Dedifferentiated amniotic fluid mesenchymal stem cell (primary cell): ENCODE data around the gene RLF.

Source experiments
- DNase-seq: peaks from one replicate; pipeline ENCODE4 v3.0.0-alpha.2; 2016; ENCODE audit errors: extremely low spot score

The RLF gene

DNA sequence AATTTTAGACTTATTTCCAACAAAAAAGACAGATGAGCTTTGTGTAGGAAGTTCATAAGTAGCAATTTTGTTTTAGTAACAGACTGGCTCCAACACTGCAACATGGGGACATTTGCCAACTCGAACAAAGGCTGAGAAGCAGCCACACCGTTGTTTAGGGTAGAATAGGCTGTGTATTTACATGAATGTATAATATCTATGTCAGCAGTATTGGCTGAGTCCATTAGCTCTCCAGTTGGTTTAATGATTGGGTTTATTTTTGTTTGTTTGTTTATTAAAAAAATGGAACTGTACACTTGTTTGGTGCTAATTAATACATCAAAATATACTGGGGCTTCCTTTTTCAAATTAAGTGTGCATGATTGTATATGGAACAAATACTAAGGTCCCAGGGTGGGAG is 79.2 kb downstream of the RLF start:
- DNase-seq, result no peak

DNA sequence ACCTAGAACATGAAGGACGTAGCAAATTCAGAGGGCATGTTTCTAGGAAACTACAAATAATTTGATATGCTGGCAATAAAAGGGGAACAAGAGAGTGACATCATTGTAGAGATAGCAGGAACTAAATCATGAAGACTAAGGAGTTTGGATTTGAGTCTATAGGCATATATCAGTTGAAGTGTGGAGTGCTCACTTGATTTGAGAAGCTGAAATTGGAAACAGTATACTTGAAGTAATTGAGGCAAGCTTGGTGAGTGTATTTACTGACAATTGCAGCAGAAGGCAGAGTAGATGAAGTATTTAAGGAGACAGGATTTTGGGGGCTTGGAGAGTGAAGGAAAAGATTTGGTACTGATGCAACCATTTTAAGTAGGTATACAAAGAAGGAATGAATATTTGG is 80.2 kb downstream of the RLF start:
- DNase-seq, result no peak

DNA sequence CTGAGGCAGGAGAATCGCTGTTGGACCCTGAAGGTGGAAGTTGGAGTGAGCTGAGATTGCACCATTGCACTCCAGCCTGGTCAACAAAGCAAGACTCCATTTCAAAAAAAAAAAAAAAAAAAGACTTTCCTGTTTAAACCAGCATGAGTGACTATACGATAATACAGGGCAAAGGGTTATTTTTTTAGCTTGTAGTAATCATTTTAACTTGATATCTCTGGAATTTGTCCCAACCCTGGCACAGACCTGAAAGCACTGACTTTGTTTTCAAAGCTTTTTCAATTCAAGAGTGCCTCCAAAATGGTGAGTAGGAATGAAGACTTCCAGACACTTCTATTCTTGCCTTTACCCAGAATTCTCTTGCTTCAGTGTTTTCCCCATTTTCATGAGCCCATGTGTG is 82.2 kb downstream of the RLF start:
- no peak for DNase-seq

DNA sequence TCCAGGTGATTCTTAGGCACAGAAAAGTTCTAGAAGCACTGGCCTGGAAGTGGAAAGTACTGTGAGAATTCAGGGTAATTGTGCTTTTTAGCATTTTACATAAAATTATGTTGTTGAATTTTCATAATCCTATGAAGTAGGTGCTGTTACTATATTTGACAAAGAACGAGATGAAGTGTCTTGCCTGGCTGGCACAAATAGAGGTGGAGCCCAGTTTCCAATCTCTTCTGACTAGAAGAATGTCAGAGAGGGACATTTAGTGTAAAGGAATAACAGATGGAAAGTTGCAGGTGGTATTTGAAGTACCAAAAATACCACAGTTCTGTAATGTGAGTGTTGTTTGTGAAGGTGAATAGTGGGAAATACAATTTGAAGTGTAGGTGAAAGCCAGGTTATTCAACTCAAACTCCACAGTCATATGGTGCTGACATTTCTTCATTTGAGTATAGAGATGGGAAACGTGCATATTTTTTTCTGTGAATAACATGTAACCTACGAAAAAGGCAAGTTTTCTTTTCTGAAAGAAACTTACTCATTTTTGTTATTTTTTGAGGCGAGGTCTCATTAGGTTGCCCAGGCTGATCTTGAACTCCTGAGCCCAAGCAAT is 83.1 kb downstream of the RLF start:
- DNase-seq, result no peak

DNA sequence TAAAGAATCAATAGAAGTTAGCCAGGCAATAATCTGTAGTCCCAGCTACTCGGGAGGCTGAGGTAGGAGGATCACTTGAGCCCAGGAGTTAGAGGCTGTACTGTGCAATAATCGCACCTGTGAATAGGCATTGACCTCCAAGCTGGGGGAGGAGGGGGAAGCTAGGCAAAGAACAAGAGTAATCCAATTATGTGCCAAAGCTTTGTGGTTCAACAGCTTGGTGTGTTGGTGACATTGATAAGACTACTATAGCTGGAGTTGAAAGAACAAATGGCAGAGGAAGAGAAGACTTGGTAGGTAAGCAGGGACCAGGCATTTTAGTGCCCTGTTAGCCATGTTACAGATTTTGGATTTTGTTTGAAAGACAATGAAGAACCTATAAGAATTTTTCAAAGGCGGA is 84.5 kb downstream of the RLF start:
- no peak for DNase-seq

DNA sequence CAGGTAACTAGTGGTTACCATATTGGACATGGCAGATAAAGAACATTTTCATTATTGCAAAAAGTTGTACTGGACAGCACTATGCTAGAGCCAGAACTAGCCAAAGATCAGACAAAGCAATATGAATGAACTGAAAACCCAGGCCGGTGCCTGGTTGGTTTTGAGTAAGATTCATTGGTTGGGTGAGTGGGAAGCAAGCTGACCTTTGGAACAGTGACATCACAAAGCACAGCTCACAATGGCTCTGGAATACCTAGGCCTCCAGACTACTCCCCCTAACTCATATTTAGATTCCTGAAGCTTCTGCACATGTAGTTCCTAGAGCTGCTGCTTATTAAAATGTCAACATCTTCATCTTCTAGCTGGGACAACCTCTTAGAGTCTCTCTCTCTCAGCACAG is 86.5 kb downstream of the RLF start, which contains the start of gene TMCO2:
Gene TMCO2 (plus strand): TSS at position 283 of the 400 bp plus-strand sequence. CDS start 57 bp downstream, at position 340.
- DNase-seq, result no peak

DNA sequence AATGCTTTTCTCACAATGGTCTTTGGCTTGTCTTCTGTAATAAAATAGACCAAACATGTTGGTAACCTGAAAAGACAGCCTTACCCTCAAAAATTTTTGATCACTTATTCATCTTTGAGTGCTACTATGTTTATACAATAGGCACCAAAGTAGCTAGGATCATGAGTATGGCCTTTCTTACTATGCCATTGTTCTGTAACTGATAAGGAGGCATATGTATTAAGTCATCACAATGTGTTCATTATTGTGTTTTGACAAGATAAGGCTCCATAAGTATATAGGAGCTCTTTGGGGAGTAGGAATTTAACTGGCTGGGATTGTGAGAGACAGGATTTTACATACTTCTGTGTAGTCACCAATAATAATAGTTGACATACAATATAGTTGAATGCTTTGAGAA is 87.2 kb downstream of the RLF start:
- no peak for DNase-seq

DNA sequence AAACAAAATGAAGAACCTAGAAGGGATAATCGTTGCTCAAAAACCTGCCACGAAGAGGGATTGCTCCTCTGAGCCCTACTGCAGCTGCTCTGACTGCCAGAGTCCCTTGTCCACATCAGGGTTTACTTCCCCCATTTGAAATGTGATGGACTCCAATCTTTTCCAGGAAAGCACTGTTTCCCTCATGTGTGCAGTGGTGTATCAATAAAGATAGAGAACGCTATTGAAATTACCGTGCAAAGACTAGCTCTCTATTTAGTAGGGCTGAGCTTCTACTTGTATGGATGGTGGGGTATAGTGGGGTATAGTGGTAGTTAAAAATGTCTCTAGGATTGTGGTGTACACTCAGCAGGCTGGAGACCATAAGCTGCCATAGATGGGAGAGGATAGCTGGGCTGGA is 90.3 kb downstream of the RLF start:
- DNase-seq, result no peak

DNA sequence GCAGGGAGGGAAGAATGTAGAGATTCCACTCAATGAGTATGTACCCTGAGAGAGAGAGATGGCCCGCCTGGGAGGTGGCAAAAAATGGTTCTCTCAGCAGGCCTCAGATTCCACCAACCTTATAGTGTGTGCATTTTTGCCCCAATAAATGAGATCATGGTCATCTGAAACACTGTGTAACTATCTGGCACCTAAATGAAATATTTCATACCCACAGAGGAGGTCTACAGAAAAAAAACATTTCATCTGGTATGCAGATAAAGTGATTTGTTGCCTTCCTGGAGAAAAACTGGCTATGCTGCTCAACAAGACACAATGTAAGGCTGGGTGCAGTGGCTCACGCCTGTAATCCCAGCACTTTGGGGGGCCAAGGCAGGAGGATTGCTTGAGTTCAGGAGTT is 91.4 kb downstream of the RLF start:
- no peak for DNase-seq

DNA sequence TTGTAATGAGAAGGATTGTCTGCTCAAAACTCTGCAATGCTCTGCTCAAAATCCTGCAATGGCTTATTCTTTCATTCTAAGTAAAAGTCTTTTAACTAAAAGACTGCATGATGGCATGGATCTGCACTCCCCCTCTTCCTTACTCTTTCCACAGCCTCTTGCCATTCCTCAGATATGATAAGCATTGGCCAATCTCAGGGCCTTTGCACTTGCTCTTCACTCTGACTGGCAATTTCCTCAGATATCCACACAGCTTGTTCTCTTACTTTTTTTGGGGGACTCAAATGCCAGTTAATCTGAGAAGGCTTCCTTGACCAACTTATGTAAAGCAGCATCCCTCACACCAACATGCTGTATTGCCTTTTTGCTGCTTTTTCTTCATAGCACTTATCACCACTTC is 94.0 kb downstream of the RLF start:
- no peak for DNase-seq

DNA sequence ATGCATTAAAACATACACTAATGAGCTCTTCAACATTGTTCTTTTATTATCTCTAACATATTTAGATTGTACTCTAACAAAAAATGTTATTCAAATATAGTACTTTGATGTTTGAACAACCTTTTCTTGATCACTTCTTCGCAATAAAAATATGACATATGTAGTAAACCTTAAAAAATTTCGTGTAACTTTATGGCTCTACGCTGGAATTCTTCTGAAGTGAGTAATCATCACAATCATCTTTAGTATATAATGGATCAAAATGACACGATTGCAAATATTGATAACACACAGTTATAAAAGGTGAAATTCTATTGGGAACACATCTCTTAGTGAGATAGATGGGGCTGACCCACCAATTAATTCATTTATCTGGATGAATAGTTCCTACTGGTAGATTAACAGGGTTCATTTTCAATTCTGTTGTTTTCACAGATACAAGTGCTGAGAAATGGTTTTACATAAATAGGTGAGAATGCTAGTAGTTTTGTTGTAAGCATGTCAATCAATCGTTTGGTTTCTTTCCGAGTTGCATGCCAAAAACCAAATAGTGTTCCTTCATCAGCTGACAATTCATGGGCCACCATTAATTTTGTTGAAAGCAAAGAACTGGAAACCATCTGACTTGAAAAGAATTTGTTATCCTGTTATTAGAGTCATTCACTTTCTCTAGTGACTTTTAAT is 95.4 kb downstream of the RLF start:
- no peak for DNase-seq

DNA sequence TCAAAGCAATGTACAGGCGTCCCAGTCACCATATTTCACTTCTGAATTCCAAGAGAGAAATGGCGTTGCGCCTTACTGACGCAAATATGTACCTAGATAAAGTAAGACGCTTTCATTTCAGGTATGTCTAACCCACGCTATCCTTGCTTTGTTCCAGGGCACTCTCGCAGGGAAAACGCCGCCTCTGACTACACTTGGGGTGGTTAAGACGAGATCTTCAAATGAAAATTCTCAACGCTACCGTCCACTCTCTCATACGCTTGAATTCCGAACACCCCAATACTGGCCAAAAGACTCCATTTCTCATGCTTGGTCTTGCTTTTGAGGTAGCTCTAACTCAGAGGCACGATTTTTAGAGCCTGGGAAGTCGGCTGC is 96.1 kb downstream of the RLF start:
- DNase-seq, result peak; percentile 25

DNA sequence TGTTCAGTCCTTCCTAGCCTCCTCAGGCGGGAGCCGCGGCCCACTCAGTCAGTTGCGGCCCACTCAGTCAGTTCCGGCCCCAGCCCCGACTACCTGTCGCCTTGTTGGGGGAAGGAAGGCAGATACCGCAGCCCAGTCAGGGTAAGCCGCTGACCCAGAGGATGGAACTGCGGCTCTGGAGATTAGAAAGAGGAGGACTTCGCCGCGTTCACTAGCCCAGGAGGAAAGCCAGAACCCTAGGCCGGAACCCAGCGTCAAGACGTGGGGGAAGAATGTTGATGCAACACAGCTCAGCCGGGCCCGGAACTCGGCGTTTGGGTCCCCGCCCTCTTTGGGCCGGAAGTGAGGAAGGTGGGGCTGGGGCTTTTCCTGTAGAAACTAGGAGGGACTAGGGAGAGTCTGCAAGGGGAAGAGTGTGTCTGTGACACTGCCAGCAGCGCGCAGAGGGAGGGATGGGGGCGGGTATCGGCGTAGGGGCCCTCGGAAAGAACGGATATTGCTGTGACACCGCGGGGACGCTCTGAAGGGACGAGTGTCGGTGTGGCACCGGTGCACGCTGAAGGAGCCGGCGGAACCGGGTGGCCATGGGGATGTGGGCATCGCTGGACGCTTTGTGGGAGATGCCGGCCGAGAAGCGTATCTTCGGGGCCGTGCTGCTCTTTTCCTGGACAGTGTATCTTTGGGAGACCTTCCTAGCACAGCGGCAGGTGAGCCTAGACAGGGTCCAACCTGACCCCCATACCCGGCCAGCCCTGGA is 96.7 kb downstream of the RLF start, which contains the start of gene ZMPSTE24:
Gene ZMPSTE24 (plus strand): TSS at position 549 of the 757 bp plus-strand sequence. CDS start 36 bp downstream, at position 585.
- peak; percentile 98 for DNase-seq

DNA sequence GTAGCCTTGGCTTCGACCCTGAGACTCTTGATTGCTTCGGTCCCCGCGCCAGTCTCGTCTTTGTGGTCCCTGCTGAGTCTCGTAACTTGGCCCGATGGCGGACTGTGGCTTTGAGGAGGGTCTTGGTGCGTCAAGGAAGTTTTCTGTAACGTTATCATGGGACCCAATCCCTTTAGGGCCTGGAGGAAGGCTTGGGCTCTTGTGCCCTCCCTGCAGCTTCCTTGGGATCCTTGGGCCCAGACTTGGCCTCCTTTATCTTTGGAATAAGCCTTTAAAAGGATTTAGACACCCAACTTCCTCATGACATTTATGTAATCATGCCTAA is 97.2 kb downstream of the RLF start:
- no peak for DNase-seq

DNA sequence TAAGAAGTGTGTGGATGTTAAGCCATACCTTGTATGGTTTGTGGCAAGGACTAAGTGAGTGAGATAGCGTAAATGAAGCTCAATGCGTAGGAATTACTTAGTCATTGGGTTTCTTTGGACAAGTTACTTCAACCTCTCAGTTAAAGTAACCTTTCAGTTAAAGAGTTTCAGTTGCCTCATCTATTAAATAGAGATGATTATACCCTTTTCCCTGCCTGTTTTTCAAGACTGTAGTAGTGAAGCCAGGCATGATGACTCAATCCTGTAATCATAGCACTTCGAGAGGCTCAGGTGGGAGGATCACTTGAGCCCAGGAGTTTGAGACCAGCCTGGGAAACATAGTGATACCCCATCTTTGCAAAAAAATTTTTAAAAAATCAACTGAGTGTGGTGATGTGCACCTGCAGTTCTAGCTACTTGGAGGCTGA is 103.2 kb downstream of the RLF start:
- no peak for DNase-seq

DNA sequence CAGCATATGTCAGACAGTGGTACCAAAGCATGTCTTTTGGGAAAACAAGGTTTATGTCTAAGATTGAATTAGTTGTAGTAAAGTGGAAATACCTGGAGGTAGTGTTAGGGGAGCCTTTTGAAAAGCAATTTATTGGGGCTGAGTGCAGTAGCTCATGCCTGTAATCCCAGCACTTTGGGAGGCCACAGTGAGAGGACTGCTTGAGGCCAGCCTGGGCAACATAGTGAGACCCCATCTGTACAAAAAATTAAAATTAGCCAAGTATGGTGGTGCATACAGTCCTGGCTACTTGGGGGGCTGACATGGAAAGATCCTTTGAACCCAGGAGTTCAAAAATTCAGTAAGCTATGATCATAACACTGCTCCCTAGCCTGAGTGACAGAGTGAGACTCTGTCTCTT is 104.1 kb downstream of the RLF start:
- no peak for DNase-seq

DNA sequence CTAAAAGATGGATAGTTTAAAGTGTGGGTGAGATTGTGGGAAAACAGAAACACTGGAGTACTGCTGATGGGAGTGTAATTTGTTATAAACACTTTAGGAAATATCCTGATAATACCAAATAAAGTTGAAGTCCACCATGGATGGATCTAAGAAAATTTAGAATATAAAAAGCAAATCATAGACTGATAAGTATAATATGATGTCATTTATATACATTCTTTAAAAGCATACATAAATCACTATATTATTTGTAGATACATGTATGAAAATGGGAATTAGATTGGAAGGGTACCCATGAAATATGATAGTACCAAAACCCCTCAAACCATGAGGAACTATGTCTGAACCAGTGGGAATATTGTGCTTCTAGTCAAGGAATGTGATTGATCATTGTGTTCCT is 104.7 kb downstream of the RLF start:
- no peak for DNase-seq

DNA sequence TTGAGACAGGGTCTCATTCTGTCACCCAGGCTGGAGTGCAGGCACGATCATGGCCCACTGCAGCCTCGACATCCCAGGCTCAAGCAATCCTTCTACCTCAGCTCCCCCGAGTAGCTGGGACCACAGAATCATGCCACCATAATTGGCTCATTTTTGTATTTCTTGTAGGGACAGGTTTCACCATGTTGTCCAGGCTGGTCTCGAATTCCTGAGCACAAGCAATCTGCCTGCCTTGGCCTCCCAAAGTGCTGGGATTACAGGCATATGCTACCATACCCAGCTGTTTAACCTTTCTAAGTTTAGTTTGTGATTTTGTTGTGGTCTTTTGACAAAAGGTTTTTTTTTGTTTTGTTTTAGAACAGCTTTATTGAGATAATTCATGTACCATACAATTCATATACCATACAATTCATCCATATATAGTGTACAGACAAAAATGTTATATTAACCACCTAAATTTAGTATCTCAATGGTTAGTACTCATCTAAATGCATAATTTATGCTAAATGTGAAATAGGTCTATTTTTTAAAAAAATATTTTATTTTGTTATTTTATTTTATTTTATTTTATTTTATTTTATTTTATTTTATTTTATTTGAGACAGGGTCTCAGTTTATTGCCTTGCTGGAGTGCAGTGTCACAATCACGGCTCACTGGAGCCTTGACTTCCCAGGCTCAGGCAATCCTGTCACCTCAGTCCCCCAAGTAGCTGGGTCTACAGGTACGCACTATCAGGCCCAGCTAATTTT is 105.8 kb downstream of the RLF start:
- DNase-seq, result no peak

DNA sequence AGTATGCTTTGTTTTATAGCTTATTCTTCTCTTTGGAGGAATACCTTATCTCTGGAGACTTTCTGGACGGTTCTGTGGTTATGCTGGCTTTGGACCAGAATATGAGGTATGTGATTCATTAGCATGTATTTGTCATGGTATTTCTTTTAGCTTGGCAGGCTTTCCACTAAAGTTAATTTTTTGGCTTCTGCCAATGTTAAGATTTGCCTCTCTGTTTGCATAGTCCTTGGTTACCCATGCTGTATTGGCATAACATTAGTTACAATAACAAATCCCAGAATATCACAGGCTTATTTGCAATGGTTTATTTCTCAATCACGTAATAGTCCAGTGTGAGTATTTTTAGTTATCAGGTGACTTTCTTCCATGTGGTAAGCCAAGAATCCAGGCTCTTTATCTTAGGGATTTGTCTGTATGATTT is 106.6 kb downstream of the RLF start:
- DNase-seq, result peak; percentile 98

DNA sequence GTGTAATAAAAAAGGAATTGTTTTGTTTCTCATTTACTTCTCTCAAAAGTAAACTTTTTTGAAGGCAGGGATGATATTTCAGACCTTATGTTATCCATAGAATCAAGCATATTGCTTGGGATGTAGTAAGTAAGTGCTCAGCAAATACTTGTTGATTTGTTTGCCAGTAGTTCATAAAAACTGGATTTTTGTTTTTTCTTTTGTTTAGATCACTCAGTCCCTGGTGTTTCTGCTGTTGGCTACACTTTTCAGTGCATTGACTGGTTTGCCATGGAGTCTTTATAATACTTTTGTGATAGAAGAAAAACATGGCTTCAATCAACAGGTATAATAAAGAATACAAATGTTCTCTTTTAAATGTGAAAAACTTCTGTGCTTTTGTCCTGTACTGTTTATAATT is 107.0 kb downstream of the RLF start:
- DNase-seq, result no peak

DNA sequence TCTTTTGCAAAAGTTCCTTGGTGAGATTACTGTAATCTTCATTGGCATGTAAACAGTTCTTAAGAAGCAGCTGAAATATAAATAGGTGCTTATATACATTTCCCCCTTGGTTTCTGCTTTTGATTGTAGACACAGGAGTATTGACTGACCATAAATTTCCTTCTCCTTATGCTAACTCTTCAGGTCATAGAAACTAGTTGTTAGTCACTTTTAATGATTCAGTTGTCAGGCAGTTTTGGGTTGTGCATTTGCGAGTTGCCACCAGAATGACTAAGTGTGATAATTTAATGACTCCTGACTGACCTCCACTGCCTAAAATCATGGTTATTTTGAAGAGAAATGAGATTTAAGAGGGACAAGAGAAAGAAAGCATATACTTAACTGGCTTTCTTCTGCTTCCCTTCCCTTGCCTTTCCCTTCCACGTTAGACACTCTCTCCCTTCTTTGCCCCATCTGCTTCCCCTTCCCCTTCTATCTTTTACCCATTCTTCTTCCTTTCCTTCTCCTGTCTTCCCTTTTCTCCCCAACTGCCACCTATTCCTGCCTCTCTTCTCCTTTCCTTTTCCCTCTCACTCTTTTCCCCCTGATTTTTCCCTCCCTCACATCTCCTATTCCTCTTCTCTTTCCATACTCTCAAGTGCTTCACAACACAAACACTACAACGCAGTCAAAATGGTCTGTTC is 109.1 kb downstream of the RLF start:
- DNase-seq, result no peak
